ENCODE measurements around the gene ATRNL1. TPM values are rescaled to one million over a fixed set of nuclear protein-coding genes. Genes with fewer than 3 reads are reported as not detected.

ATRNL1 gene
- polyA plus RNA-seq, 1 of the 3 experiments (the other 2 are of a cell fraction), result 0.67 TPM

DNA sequence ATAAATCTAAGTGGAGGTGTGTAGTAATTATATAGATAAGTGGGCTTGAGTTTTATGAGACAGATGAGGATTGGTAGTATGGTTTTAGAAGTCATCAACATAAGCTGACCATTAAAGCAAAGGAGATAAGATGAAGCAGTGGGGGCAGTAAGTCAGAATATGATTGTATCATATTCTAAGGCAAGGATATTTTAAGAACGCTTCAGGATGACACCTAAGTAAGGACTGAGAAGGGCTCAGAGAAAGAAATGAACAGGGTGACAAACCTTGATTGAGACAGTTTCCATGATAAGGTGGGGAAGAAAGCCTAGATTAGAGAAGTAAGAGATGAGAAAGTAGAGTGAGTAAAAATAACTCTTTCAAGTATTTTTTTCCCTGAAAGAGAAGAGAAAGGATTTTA lies 567.2 kb downstream of the ATRNL1 start:
- Histone ChIP-seq H3K27me3 (ENCODE audit: insufficient read depth) (no peaks in the 10 kb centered on the region), H3K4me2 (no peak overlapping the region), H3K4me3 (ENCODE audit: low read depth in 2 of 2, low read length in 1 of 2) (no peak overlapping the region), H3K9ac (no peak overlapping the region), H4K20me1 (ENCODE audit: insufficient read depth) (no peaks in the 10 kb centered on the region), H3K4me1 (ENCODE audit: control insufficient read depth in 1 of 2, insufficient read depth in 2 of 2, low read depth in 1 of 2, low read length in 1 of 2) (no peaks in the 10 kb centered on the region), H3K79me2 (ENCODE audit: insufficient read depth) (no peaks in the 10 kb centered on the region), H3K9me2 (no peaks in the 10 kb centered on the region), H3F3A (replicated peaks; ENCODE audit: insufficient read depth) (no peaks in the 10 kb centered on the region), H3K27ac (ENCODE audit: low read depth in 2 of 2, low read length in 1 of 2) (no peak overlapping the region), H3K9me3 (no peaks in the 10 kb centered on the region), H3K36me3 (replicated peaks in 1 of 2; ENCODE audit: control insufficient read depth in 1 of 2, insufficient read depth in 2 of 2, low read length in 1 of 2) (no peaks in the 10 kb centered on the region), H2AFZ (ENCODE audit: low read depth) (no peak overlapping the region)
- CTCF ChIA-PET, result no interaction called here
- no peak for TF ChIP-seq EP300 (IDR thresholded peaks at IDR 0.05; ENCODE audit: borderline replicate concordance in 1 of 2, low read depth in 1 of 2, low read length in 1 of 2)
- TF ChIP-seq SIN3A (IDR thresholded peaks at IDR 0.05; ENCODE audit: borderline replicate concordance, low read depth, low read length), result no peak
- no peak for TF ChIP-seq CHD2 (IDR thresholded peaks at IDR 0.05; ENCODE audit: low read length, partially characterized antibody)
- TF ChIP-seq, protein P1, sequence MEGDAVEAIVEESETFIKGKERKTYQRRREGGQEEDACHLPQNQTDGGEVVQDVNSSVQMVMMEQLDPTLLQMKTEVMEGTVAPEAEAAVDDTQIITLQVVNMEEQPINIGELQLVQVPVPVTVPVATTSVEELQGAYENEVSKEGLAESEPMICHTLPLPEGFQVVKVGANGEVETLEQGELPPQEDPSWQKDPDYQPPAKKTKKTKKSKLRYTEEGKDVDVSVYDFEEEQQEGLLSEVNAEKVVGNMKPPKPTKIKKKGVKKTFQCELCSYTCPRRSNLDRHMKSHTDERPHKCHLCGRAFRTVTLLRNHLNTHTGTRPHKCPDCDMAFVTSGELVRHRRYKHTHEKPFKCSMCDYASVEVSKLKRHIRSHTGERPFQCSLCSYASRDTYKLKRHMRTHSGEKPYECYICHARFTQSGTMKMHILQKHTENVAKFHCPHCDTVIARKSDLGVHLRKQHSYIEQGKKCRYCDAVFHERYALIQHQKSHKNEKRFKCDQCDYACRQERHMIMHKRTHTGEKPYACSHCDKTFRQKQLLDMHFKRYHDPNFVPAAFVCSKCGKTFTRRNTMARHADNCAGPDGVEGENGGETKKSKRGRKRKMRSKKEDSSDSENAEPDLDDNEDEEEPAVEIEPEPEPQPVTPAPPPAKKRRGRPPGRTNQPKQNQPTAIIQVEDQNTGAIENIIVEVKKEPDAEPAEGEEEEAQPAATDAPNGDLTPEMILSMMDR (IDR thresholded peaks at IDR 0.05), result no peak
- no peak for TF ChIP-seq RFX5 (IDR thresholded peaks at IDR 0.05; ENCODE audit: low read length)
- TF ChIP-seq RXRA (IDR thresholded peaks at IDR 0.05; ENCODE audit: borderline replicate concordance, low read depth), result no peak
- no peak for TF ChIP-seq POLR2AphosphoS5 (IDR thresholded peaks at IDR 0.05; ENCODE audit: low read depth, low read length)
- TF ChIP-seq YY1 (IDR thresholded peaks at IDR 0.05; ENCODE audit: low read depth), result no peak
- TF ChIP-seq FOSL2 (IDR thresholded peaks at IDR 0.05; ENCODE audit: borderline replicate concordance, low read depth), result no peak
- TF ChIP-seq RAD21 (IDR thresholded peaks at IDR 0.05; ENCODE audit: low read length), result no peak
- TF ChIP-seq EZH2phosphoT487 (IDR thresholded peaks at IDR 0.05; ENCODE audit: borderline replicate concordance, low read depth), result no peak
- TF ChIP-seq, protein P2, sequence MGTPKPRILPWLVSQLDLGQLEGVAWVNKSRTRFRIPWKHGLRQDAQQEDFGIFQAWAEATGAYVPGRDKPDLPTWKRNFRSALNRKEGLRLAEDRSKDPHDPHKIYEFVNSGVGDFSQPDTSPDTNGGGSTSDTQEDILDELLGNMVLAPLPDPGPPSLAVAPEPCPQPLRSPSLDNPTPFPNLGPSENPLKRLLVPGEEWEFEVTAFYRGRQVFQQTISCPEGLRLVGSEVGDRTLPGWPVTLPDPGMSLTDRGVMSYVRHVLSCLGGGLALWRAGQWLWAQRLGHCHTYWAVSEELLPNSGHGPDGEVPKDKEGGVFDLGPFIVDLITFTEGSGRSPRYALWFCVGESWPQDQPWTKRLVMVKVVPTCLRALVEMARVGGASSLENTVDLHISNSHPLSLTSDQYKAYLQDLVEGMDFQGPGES (IDR thresholded peaks at IDR 0.05; ENCODE audit: low read depth, low read length), result no peak
- TF ChIP-seq TAF1 (IDR thresholded peaks at IDR 0.05; ENCODE audit: borderline replicate concordance, low read depth, low read length), result no peak
- TF ChIP-seq, protein P3, sequence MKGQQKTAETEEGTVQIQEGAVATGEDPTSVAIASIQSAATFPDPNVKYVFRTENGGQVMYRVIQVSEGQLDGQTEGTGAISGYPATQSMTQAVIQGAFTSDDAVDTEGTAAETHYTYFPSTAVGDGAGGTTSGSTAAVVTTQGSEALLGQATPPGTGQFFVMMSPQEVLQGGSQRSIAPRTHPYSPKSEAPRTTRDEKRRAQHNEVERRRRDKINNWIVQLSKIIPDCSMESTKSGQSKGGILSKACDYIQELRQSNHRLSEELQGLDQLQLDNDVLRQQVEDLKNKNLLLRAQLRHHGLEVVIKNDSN (IDR thresholded peaks at IDR 0.05; ENCODE audit: borderline replicate concordance, low read depth), result no peak
- TF ChIP-seq, protein P4, sequence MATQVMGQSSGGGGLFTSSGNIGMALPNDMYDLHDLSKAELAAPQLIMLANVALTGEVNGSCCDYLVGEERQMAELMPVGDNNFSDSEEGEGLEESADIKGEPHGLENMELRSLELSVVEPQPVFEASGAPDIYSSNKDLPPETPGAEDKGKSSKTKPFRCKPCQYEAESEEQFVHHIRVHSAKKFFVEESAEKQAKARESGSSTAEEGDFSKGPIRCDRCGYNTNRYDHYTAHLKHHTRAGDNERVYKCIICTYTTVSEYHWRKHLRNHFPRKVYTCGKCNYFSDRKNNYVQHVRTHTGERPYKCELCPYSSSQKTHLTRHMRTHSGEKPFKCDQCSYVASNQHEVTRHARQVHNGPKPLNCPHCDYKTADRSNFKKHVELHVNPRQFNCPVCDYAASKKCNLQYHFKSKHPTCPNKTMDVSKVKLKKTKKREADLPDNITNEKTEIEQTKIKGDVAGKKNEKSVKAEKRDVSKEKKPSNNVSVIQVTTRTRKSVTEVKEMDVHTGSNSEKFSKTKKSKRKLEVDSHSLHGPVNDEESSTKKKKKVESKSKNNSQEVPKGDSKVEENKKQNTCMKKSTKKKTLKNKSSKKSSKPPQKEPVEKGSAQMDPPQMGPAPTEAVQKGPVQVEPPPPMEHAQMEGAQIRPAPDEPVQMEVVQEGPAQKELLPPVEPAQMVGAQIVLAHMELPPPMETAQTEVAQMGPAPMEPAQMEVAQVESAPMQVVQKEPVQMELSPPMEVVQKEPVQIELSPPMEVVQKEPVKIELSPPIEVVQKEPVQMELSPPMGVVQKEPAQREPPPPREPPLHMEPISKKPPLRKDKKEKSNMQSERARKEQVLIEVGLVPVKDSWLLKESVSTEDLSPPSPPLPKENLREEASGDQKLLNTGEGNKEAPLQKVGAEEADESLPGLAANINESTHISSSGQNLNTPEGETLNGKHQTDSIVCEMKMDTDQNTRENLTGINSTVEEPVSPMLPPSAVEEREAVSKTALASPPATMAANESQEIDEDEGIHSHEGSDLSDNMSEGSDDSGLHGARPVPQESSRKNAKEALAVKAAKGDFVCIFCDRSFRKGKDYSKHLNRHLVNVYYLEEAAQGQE (IDR thresholded peaks at IDR 0.05; ENCODE audit: low read depth, low read length), result no peak
- no peak for TF ChIP-seq MXI1 (IDR thresholded peaks at IDR 0.05; ENCODE audit: low read depth, low read length)
- 55% methylated on average over 1 of the region's 1 CpG for WGBS (ENCODE audit: low lambda C conversion rate)
- POLR2A ChIA-PET, result no interaction called here
- no peak for DNase-seq
